Measurements from ENCODE around the gene MRGPRD.

Gene MRGPRD, protein sequence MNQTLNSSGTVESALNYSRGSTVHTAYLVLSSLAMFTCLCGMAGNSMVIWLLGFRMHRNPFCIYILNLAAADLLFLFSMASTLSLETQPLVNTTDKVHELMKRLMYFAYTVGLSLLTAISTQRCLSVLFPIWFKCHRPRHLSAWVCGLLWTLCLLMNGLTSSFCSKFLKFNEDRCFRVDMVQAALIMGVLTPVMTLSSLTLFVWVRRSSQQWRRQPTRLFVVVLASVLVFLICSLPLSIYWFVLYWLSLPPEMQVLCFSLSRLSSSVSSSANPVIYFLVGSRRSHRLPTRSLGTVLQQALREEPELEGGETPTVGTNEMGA

DNA sequence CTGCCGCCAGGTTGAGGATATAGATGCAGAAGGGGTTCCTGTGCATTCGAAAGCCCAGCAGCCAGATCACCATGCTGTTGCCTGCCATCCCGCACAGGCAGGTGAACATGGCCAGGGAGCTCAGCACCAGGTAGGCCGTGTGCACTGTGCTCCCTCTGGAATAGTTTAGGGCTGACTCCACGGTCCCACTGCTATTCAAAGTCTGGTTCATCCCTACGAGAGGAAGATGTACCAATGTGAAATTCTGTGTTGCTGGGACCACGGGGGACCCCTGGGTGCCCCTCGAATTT lies at the start of gene MRGPRD:
Gene MRGPRD (minus strand): TSS at position 211 of the 290 bp plus-strand sequence. CDS start 0 bp downstream, at position 211.
- no peak for DNase-seq (ENCODE audit: low spot score)

DNA sequence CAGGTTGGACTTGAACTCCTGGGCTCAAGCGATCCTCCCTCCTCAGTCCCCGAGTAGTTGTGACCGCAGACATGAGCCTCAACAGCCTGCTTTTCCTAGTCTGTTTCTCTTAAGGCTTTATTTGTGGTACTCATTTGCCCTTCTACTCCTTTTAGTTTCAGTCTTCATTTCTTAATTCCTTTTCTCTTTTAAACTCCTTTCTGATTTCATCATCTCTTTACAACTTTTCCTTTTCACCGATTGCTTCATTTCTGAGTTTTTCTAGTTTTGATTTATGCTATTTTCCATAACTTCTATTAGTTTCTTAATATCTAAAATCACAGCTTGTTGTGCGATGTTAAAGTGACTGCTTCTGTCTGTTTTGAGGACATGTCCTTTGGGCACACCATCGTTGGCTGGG lies 49.5 kb upstream of the MRGPRD start:
- no peak for DNase-seq (ENCODE audit: low spot score)

DNA sequence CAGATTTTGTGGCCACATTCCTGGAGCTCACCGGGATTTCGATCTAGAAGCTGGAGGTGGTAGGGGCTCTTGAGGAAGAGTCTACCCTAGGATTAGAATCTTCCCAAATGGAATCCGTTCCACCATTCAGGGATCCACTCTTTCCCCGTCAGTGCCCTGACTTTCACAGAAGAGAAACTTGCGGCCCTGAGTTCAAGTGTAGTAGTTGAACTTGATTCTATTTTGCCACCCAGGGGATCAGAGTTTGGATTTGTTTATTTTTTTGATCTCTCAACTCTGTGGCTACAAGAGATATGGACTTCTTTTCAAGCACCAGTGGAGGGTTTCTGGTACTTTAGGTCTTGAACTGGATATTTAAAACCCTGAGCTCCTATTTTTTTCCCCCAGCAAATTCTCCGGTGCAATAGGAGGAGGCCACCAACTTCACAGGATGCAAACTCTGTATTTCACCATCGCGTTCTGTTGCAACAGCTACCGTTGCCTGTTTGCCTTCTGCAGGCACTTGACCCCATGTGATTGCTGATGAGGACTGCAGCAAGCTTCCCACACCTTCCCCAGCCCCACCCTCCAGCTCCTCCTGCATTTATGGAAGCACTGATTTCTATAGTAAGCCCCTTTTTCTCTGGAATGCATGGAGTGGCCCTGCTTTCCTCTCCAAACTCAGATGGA lies 47.1 kb upstream of the MRGPRD start:
- DNase-seq (ENCODE audit: low spot score) = no peak

DNA sequence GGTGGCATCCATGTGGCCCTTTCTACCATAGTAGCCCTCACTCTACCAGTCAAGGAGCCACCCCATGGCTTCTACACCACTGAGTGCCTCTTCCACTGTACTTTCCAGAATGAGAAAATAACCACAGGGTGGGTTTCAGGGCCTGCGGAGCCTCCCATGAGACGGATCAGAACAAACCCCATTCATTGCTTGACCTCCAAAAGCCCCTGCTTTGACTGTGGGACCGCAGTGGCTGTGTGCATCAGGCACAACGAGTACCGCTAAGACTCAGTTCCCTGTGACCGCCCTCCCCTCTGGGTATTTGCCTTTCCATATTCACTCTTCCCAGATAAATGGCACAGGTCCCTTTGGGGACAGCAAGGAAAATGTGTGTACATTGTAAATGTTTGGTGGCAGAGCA lies 43.7 kb upstream of the MRGPRD start:
- DNase-seq (ENCODE audit: low spot score) = no peak

DNA sequence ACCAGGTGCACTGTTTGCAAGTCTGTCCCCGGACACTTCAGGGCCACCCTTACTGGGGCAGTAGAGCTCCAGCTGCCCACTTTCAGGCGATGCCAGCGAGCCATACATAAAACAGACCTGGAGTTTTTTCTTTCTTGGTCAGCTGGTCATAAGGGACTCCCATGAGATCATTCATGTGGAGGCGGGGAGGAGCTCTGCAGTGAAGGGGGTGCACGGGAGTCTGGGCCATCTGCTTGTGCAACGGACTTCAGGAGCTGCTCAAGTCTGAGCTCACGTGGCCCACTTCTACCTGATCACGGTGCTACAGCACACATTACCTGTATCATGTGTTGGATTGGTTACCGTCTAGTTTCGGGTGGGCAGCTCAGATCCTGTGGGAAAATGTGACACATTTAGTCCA lies 41.5 kb upstream of the MRGPRD start:
- DNase-seq (ENCODE audit: low spot score) = no peak

DNA sequence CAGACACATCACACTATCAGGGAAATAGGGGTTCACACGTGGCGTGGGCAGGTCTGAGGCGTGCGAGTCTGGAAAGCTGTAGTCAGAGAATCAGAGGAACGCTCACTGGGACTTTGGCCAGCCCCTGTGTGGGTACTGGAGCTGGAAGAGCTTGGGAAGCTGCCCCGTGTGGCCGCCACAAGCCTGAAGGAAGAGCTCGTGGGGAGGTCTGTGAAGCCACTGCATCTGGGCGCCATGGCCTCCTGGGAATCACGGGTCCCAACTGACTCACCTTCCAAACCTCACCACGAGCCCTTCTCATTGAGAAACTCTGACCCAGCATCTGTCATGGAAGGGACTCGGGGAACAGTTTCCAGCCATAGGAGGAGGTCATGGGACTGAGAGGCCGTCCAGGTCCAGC lies 38.1 kb upstream of the MRGPRD start:
- DNase-seq (ENCODE audit: low spot score) = no peak

DNA sequence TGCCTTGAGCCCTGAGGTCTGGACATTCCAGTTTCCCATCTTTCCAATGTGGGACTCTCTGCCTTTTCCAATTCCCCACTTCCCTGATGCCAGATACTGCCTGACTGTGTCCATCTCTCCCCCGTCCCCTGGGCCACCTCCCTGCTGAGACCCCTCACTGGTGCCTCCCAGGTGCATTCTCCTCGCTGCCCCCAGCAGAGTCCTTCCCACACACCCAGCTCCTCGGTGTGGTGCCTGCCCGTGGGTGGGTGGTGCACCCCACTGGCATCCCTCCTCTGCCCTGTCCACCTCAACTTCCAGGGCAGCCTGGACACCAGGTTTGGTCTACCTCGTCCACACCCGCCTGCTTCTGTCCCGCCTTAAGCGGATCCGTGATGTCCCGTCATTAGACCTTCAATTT lies 37.2 kb upstream of the MRGPRD start:
- DNase-seq (ENCODE audit: low spot score) = no peak

DNA sequence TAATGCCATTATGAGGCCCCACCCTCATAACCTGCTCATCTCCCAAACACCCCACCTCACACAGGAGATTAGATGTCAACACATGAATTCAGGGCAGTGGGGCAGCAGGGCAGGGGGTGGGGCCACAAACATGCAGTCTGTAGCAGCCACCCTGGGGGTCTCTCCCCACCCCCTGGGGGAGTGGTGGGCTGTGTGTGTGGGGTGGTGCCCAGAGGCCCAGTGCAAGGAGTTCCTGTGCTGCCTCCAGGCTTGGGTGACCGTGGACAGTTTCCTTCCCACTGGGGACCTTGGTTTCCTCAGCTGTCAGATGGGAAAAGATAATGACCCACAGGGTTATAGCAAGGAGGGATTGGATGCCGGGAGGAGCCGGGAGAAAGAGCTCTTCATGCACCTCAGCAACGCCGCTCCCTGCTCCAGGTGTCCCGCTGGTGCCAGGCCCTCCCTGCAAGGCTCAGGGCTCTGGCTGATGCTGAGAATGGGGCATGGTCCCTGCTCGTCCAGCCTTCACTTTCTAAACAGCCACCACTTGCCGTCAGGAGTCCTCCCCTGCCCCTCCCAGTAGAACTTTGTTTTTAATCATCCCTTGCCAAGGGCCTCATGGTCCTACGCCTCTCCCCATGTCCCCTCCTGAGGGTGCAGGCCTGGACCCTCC lies 34.2 kb upstream of the MRGPRD start:
- DNase-seq (ENCODE audit: low spot score) = no peak

DNA sequence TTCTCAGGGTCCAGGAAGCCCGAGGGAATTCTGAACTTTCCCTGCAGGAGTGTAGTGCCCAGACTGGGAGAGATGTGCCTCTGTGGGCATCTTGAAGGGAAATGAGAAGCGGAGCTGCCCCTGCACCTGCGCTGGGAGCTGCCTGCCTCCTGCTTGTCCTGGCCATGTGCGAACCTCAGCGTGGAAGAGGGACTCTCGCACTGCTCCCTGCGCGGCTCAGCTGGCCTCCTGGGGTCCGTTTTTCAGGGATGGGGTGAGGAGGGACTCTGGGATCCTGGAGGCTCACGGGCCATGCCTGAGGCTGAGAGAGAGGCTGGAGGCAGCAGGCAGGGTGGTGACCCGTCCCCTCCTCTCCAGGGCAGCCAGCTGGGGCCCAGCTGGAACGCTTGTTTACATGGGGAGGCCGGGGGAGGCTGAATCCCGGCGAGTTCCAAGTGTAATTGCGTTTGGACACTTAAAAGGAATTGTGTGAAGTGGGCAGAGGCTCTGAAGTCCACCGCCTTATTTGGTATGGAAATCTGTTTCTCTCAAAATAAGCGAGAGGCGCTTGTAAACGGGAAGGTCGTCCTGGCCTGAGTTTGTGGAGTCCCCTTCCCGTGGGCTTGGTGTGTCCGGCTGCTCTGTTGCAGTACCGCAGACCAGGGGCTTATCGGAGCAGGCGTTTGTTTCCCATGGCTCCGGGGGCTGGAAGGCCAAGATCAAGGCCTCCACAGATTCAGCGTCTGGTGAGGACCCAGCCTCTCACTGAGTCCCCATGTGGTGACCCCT lies 33.5 kb upstream of the MRGPRD start:
- no peak for DNase-seq (ENCODE audit: low spot score)

DNA sequence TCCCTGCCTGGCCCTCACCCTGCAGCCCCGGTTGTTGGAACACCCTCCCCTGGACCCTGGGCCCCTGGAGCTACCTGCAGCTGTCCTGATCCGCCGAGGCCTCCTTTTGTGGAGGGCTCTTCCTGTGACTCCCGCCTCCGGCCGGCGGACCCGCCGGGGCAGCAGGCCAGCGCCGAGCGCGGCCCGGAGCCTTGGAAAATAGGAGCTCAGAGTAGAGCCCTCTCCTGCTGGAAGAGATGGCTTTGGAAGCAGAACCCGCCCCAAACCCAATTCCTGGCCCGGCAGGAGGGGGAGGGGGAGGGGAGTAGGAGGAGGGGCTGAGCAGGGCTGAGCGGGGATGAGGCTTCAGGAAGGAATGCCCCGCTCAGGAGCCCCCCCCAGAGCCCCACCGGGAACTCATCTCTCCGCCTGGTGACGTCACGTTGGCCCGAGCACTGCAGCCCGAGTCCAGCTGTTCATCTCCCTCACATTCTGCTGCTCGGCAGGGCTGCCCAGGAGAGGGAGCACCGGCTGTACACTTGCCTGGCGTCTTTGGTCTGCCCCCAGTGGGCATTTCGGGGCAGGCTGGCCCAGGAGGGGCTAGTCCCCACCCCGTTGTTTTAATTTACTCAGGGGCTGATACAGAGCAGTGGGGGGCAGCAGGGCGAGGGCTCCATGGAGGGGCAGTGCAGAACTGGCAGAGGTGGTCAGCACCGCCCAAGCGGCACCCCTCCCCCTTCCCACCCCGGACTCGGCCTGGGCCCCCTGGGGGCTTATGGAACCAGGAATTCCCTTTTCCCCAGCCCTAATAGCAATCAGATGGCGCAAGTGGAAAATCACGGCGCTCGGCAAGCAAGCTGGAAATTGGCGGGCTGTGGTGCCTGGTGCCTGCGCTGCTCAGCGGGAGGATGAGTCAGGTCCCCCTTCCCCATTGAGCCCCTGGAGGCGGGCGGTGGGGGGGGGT lies 32.5 kb upstream of the MRGPRD start, which contains the start of gene MRGPRF:
Gene MRGPRF (minus strand): TSS at position 238 of the 943 bp plus-strand sequence. CDS start 3,345 bp downstream, outside the sequence.
- DNase-seq (ENCODE audit: low spot score) = no peak

DNA sequence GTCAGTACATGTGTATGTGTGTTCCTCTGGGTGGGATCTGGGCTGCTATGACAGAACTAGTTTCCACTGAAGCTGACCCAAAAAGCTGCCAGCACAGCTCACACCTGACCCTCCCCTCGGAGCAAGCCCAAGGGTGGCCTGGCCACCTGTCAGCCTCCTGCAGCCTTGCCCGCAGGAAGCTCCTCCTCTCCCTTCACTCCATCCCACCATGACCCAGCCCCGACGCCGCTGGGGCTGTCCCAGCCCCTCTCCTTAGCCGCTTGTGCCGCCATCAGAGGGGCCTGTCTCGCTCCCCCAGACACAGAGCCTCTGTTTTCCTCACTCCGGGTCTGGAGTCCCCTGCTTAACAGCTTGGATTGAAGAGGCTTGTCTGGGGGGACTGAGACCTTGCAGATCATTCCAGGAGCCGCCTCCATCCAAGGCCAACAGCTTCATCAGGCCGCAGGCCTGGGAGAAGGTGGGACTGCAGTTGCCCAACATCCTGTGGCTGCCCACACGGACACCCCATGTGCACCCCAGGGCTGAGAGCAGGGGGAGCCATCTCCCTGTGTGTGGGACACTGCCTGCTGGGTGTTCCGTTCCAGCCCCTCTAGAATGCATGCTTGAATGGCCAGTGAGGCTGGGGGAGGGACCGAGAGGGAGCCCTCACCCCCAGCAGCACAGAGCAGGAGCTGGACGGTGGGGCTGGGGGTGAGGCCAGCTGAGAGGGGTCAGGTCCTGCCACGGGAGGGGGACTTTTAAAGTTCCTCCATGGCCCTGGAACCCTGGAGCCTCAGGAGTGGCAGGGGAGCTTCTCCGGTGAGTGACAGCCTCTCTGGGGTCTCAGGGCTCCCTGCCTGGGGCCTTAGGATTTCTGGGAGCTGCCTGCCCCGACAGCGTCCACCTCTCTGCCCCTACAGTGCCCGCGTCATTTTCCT lies 31.6 kb upstream of the MRGPRD start:
- no peak for DNase-seq (ENCODE audit: low spot score)

DNA sequence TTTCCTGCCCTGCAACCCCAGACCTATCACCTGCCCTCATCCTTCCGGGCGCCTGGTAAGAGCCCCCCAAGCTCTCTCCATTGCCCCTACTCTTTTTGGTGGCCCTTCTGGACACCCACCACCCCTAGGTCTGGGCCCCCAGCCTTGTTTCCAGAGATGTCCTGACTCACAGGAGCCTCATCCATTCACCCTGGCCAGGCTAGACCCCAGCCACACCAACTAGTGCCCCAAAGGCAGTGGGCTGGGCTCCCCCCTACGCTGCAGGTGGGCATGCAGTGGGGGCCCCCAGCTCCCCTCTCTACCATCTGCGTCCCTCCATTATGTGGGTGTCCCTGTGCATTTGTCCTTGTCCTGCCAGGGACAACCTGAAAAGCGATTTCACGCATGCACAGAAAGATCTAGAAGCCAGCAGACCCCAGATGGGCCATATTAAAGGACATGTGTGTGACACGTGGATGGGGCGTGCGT lies 30.9 kb upstream of the MRGPRD start:
- no peak for DNase-seq (ENCODE audit: low spot score)

DNA sequence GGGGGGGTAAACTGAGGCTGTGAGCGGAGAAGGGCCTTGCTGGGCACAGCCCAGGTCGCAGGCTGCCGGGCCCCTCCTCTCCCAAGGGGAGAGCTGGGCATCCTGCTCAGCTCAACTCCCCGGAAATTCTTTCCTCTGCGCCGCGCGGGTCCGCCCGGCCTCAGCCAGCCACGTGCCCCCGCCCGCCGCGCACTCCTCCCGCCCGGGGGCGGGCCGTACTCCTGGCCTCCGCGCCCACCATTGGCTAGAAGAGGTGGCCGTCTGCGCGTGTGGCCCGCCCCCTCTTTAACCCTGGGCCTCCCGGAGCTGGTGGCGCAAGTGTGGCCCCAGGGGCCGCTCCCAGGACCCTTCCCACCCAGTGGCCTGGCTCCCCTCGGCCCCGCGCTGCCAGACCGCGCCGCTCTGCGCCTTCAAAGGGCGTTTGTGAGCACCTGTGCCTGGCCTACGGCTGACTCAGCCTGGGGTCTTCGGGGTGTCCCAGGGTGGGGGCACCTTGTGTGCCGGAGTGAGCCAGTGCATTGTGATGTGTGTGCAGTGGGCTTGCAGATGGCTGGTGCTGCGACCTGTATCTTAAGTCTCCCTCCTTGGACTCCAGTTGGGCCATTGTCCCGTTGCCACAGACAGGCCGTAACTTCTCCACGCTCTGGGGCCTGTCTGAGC lies 30.3 kb upstream of the MRGPRD start:
- DNase-seq (ENCODE audit: low spot score) = no peak

DNA sequence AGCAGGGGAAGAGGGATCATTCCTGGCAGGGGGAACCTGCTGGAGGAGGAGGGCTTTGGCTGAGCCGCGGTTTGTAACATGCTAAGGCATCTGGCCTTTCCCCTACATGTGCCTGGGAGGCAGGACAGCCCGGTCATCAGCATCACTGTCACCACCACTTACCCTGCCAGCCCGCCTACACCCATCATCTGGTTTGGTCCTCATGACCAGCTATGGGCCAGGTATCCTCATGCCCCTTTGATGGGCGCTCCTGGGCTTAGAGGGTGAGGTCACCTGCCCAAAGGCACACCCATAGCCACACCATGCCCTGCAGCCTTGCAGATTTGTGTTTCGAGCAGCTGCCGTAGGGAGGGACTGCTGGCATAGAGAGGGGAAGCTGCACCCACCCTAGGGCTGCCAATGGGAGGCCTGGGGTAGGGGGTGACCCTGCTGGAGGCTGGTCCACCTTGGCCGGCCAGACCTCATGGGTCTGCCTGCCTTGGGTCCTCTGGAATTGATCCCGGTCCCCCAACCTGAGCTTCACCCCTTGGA lies 29.6 kb upstream of the MRGPRD start:
- no peak for DNase-seq (ENCODE audit: low spot score)

DNA sequence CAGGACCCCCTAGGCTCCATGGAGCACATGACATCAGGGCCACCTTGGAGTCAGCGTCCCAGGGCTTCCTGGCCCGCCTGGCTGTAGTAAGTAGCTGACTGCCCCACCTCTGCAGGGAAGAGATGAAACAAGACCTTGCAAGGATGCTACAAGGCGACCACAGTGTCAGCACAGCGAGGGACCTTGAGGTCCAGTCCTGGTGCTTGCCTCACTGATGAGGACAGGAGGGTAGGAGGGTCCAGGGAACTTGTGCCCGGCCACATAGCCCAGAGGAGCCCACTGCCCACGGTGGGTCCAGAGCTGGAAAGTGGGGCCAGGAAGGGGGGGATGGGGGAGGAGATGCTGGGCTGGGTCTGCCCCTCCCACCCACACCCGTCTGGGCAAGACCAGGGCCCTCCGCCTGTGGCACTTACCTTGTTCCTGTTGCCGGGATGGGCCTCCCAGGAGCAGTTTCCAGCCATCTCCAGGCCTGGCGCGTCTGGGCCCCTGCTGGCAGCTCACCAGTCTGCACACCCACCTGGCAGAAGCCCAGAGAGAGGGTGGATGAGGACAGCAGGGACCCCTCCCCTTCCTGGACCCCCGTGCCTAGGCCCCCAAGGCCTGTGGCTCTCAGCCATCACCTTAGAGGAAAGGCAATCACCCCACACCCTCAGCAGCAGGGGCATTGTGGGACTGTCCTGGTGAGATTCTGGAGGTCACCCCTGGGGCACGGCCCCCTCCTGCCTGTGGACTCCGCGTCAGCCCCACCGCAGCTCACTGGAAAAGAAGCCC lies 28.8 kb upstream of the MRGPRD start:
- DNase-seq (ENCODE audit: low spot score) = no peak

DNA sequence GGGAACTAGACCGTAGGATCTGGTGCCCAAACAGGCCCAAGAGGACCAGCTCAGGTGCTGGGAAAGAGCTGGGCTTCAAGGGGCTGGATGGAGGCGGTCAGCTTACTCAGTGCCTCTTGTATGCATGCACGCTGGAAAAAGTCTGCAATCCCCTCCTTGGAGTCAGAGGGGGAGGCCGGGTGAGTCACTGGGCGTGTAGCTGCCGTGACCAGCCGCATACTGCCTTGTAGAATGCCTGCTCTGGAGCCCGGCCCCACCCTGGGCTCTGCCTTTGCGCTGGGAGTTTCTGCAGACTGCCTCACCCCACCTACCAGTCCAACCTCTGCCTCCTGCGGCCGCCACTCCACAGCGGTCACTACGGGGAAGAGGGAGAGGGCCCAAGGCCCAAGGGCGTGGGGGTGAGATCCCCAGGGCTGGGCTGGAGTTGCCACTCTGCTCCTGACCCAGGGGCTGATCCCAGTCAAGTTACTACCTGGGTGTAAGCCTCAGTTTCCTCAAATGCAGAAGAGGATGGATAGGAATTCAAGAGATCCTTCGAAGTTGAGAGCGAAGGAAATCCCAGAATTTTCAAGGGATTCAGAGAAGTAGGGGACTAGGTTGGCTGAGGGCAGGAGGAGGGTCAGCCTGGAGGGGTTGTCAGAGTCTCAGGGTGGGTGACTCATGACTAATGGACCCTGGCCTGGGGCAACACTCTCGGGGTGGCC lies 28.1 kb upstream of the MRGPRD start:
- no peak for DNase-seq (ENCODE audit: low spot score)

DNA sequence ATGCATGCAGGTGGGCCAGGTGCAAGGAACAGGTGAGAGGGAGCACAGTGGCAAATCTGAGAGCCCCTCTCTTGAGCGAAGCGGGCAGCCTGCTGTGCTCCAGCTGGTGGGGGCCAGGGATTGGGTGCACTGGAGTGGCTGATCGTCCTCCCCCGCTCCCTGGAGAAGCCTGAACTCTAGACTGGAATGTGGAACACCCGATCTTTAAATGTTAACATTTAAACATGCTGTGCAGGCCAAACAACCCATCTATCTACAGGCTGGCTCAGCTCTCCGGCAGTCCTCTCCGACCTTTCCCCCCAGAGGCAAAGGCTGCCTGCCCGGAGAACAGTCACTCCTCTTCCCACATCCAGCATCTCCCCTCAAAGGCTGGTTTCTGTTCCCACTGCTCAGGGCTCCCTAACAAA lies 27.2 kb upstream of the MRGPRD start:
- no peak for DNase-seq (ENCODE audit: low spot score)

DNA sequence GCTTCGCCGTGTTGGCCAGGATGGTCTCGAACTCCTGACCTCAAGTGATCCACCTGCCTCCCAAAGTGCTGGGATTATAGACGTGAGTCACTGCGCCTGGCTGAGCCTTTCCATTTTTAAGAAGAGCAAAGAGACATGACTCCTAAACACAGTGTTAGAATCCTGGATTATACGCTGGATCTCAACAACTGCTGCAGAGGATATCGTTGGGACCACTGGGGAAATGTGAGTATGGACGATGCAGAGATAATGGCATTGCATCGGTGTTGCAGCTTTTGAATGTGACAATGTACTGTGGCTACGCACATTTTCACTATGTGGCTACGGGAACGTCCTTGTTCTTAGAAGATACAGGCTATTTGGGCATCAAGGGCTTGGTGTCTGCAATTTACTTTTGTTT lies 26.0 kb upstream of the MRGPRD start:
- DNase-seq (ENCODE audit: low spot score) = no peak

All from CD4-positive, alpha-beta T cell treated with Interleukin-6 at 100 ng/mL for 8 hours (primary cell).